GM19351 (cell line): ENCODE data around the gene CDH1.

Source experiments
- ATAC-seq: cut with Tn5 transposase; IDR thresholded peaks from one replicate; pipeline ENCODE4 v1.9.1; 2021; ENCODE audit warnings: mild to moderate bottlenecking, moderate library complexity; ENCODE audit not compliant: unreplicated experiment

The CDH1 gene

GRCh38 chr16:68731637-68732036 is 5.5 kb upstream of the CDH1 start:
- ATAC-seq = no peak

- no peak for ATAC-seq
These were observed 4.9 kb upstream of the CDH1 start for GRCh38 chr16:68732042-68732680.

GRCh38 chr16:68732741-68733399 is 4.2 kb upstream of the CDH1 start:
- ATAC-seq = no peak

GRCh38 chr16:68733570-68733969 is 3.5 kb upstream of the CDH1 start:
- no peak for ATAC-seq

- ATAC-seq = no peak
These were observed 2.3 kb upstream of the CDH1 start for GRCh38 chr16:68734782-68735181.

GRCh38 chr16:68736561-68736960 is 531 bp upstream of the CDH1 start:
- no peak for ATAC-seq

GRCh38 chr16:68737730-68738629 is 888 bp downstream of the CDH1 start:
- no peak for ATAC-seq

- ATAC-seq = no peak
These were observed 3.0 kb downstream of the CDH1 start for GRCh38 chr16:68739964-68740627.

- no peak for ATAC-seq
These were observed 3.7 kb downstream of the CDH1 start for GRCh38 chr16:68740628-68741346.

GRCh38 chr16:68743664-68744063 is 6.6 kb downstream of the CDH1 start:
- no peak for ATAC-seq

GRCh38 chr16:68744744-68745280 is 7.7 kb downstream of the CDH1 start:
- ATAC-seq = no peak

GRCh38 chr16:68746951-68747350 is 9.9 kb downstream of the CDH1 start:
- no peak for ATAC-seq

GRCh38 chr16:68749432-68749831 is 12.3 kb downstream of the CDH1 start:
- no peak for ATAC-seq

GRCh38 chr16:68750193-68750695 is 13.2 kb downstream of the CDH1 start:
- no peak for ATAC-seq

- ATAC-seq = no peak
These were observed 14.1 kb downstream of the CDH1 start for GRCh38 chr16:68751160-68751559.

GRCh38 chr16:68752602-68753001 is 15.5 kb downstream of the CDH1 start:
- ATAC-seq = no peak

- no peak for ATAC-seq
These were observed 17.1 kb downstream of the CDH1 start for GRCh38 chr16:68754084-68754792.

- peak; percentile 71 for ATAC-seq
These were observed 19.3 kb downstream of the CDH1 start for GRCh38 chr16:68756239-68756915.

- no peak for ATAC-seq
These were observed 20.5 kb downstream of the CDH1 start for GRCh38 chr16:68757625-68757935.
